ENCODE measurements around the gene UGT2A2. TPM values are rescaled to one million over a fixed set of nuclear protein-coding genes. Genes with fewer than 3 reads are reported as not detected.
"Not testable (repeated sequence)": the region's sequence is repeated elsewhere in the genome, so short reads cannot be mapped to it uniquely, and the experiment has no call there.

Gene UGT2A2
- not detected for total RNA-seq

GRCh38 chr4:69639542-69639941 is at the start of gene UGT2A2:
TSS of gene UGT2A2 (minus strand) at chr4:69639642. CDS start at chr4:69639640, 2 bp downstream.
- no peak for DNase-seq (ENCODE audit: low spot score)

- DNase-seq (ENCODE audit: low spot score) = no peak
Measured at GRCh38 chr4:69684804-69685203, 45.4 kb upstream of the UGT2A2 start.

GRCh38 chr4:69668680-69669079 is 29.2 kb upstream of the UGT2A2 start:
- DNase-seq (ENCODE audit: low spot score) = no peak

GRCh38 chr4:69664009-69664408 is 24.6 kb upstream of the UGT2A2 start:
- not testable (repeated sequence) for DNase-seq (ENCODE audit: low spot score)

GRCh38 chr4:69661130-69661803 is 21.8 kb upstream of the UGT2A2 start:
- DNase-seq (ENCODE audit: low spot score) = not testable (repeated sequence)

GRCh38 chr4:69658133-69658532 is 18.7 kb upstream of the UGT2A2 start:
- no peak for DNase-seq (ENCODE audit: low spot score)

- DNase-seq (ENCODE audit: low spot score) = no peak
Measured at GRCh38 chr4:69656653-69657158, 17.3 kb upstream of the UGT2A2 start.

- no peak for DNase-seq (ENCODE audit: low spot score)
Measured at GRCh38 chr4:69653147-69653546, 13.7 kb upstream of the UGT2A2 start, which contains the start of gene UGT2A1. TSS of gene UGT2A1 (minus strand) at chr4:69653247. CDS start at chr4:69647644, 5,603 bp downstream.

- DNase-seq (ENCODE audit: low spot score) = no peak
Measured at GRCh38 chr4:69650872-69651271, 11.4 kb upstream of the UGT2A2 start.

- DNase-seq (ENCODE audit: low spot score) = no peak
Measured at GRCh38 chr4:69649629-69650028, 10.2 kb upstream of the UGT2A2 start.

GRCh38 chr4:69649207-69649606 is 9.8 kb upstream of the UGT2A2 start:
- no peak for DNase-seq (ENCODE audit: low spot score)

GRCh38 chr4:69642961-69643360 is 3.5 kb upstream of the UGT2A2 start:
- no peak for DNase-seq (ENCODE audit: low spot score)

- no peak for DNase-seq (ENCODE audit: low spot score)
Measured at GRCh38 chr4:69640289-69640688, 847 bp upstream of the UGT2A2 start.

GRCh38 chr4:69617083-69617694 is 22.3 kb downstream of the UGT2A2 start:
- DNase-seq (ENCODE audit: low spot score) = no peak

- DNase-seq (ENCODE audit: low spot score) = no peak
Measured at GRCh38 chr4:69610484-69610883, 29.0 kb downstream of the UGT2A2 start.

- no peak for DNase-seq (ENCODE audit: low spot score)
Measured at GRCh38 chr4:69601065-69601464, 38.4 kb downstream of the UGT2A2 start.

- DNase-seq (ENCODE audit: low spot score) = no peak
Measured at GRCh38 chr4:69600013-69600412, 39.4 kb downstream of the UGT2A2 start.

- no peak for DNase-seq (ENCODE audit: low spot score)
Measured at GRCh38 chr4:69594382-69594781, 45.1 kb downstream of the UGT2A2 start.

- DNase-seq (ENCODE audit: low spot score) = no peak
Measured at GRCh38 chr4:69591364-69591763, 48.1 kb downstream of the UGT2A2 start.

GRCh38 chr4:69589884-69590283 is 49.6 kb downstream of the UGT2A2 start:
- no peak for DNase-seq (ENCODE audit: low spot score)

- DNase-seq (ENCODE audit: low spot score) = no peak
Measured at GRCh38 chr4:69584135-69584534, 55.3 kb downstream of the UGT2A2 start.

- no peak for DNase-seq (ENCODE audit: low spot score)
Measured at GRCh38 chr4:69583543-69583942, 55.9 kb downstream of the UGT2A2 start.

GRCh38 chr4:69577245-69577644 is 62.2 kb downstream of the UGT2A2 start:
- no peak for DNase-seq (ENCODE audit: low spot score)

Measured in mucosa of gallbladder (tissue), 1 donor.